Gastrocnemius medialis (tissue), 4 donors: ENCODE measurements around the gene USH1G.

Source experiments
- CTCF ChIP-seq, 5 experiments: fragments of 450-650 bp in 3 of 5; fragments of 200-600 bp in 2 of 5; sonication (generic) in 2 of 5; IDR thresholded peaks in 4 of 5; conservative IDR thresholded peaks in 1 of 5; 1 replicate in 4 of 5; 2 replicates in 1 of 5; pipeline ENCODE4 v1.5.1; 2016 to 2019; ENCODE audit warnings: antibody characterized with exemption in 5 of 5, mild to moderate bottlenecking in 3 of 5, moderate library complexity in 3 of 5
- POLR2A ChIP-seq, 2 donors: fragments of 450-650 bp; IDR thresholded peaks; one replicate each; pipeline ENCODE4 v1.6.1; 2017; ENCODE audit warnings: antibody characterized with exemption in 2 of 2, mild to moderate bottlenecking in 2 of 2, moderate library complexity in 2 of 2

DNA sequence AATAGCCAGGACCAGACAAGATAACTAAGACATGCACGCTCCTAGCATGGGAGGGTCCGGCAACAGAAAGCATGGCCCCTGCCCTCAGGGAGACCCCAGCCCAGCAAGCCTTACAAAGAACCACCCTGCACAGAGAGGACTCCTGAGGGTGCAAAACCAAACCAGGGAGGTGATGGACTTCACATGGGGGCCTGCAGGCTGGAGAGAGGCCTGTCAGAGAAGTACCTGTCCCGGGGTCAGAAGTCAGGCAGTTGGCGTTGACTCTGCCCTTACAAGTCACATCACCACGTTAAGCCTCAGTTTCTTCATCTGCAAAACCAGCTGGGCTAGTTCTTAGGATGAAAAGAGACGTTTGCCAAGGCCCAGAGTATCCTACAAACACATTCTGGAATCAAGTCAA is 5.7 kb upstream of the USH1G start:
- TF ChIP-seq CTCF (IDR thresholded peaks at IDR 0.05 in 4 of 5, conservative IDR thresholded peaks at IDR 0.05 in 1 of 5): no peak
- TF ChIP-seq POLR2A (IDR thresholded peaks at IDR 0.05): no peak
